ENCODE measurements around the gene KRTAP4-9.
"Not testable (repeated sequence)": the region's sequence is repeated elsewhere in the genome, so short reads cannot be mapped to it uniquely, and the experiment has no call there.

KRTAP4-9 gene

DNA sequence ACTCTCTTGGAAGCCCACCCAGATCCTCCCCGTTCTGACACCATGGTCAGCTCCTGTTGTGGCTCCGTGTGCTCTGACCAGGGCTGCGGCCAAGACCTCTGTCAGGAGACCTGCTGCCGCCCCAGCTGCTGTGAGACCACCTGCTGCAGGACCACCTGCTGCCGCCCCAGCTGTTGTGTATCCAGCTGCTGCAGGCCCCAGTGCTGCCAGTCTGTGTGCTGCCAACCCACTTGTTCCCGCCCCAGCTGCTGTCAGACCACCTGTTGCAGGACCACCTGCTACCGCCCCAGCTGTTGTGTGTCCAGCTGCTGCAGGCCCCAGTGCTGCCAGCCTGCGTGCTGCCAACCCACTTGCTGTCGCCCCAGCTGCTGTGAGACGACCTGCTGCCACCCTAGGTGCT, at the start of gene KRTAP4-9:
Gene KRTAP4-9, plus strand, starts transcription at position 43 of the 400 bp plus-strand sequence. Its CDS starts 0 bp downstream, at position 43.
- not testable (repeated sequence) for DNase-seq (ENCODE audit: low read depth in 2 of 2, low spot score in 1 of 2)

DNA sequence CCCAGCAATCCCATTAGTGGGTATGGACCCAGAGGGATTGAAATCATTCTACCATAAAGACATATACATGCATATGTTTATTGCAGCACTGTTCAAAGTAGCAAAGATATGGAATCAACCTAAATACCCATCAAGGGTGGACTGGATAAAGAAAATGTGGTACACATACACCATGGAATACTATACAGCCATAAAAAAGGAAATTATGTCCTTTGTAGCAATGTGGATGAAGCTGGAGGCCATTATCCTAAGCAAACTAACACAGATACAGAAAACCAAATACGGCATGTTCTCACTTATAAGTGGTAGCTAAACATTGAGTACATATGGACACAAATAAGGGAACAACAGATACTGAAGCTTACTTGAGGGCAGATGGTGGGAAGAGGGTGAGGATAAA, 47.6 kb upstream of the KRTAP4-9 start:
- DNase-seq (ENCODE audit: low read depth in 2 of 2, low spot score in 1 of 2), result no peak

DNA sequence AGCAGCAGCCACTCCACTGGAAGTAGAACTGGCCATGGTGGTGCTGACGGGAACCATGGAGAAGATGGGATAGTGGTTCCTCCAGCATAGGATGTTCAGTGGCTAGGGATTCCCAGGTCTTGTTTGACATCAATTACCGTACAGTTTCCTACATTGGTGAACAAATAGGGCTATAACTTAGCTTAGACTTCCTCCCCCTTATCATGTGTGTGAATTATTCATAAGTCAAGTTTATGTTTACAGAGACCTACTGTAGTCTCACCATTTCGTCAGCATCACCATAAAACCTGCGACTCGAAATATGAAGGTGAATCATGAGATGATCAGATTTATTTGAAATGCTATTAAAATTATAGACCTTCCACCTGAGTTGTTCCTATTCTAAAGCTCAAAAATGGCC, 46.4 kb upstream of the KRTAP4-9 start:
- DNase-seq (ENCODE audit: low read depth in 2 of 2, low spot score in 1 of 2), result no peak

DNA sequence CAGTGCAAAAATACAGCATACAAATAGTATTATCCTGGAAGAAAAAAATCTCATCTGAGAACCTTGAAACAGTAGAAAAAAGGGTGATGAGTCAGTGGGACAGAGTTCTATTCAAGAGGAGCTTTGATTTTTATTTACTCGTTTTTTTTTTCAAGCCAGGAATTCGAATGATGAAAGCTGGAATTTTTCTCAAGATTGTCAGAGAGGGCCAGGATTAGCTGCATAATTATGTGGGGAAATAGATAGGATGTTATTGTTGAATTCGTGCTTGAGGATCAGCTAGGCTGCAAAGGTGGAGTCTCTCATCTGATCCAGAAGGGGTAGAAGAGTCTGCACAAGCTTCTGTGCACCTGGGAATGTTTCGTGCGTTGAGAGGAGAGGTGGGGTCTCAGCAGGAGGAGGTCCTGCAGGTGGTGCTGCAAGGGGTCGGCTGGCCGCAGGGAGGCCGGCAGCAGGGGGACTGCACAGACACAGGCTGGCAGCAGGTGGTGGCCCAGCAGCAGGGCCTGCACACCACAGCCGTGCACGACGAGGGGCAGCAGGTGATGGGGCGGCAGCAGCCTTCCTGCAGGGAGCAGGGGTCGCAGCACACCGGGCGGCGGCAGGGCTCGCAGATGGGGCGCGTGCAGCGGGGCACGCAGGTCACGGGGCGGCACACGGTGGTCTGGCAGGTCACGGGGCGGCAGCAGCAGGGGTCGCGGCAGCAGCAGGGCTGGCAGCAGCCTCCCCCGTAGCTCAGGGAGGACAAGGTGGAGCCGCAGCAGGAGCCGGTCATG, 45.7 kb upstream of the KRTAP4-9 start:
- DNase-seq (ENCODE audit: low read depth in 2 of 2, low spot score in 1 of 2), result not testable (repeated sequence)

DNA sequence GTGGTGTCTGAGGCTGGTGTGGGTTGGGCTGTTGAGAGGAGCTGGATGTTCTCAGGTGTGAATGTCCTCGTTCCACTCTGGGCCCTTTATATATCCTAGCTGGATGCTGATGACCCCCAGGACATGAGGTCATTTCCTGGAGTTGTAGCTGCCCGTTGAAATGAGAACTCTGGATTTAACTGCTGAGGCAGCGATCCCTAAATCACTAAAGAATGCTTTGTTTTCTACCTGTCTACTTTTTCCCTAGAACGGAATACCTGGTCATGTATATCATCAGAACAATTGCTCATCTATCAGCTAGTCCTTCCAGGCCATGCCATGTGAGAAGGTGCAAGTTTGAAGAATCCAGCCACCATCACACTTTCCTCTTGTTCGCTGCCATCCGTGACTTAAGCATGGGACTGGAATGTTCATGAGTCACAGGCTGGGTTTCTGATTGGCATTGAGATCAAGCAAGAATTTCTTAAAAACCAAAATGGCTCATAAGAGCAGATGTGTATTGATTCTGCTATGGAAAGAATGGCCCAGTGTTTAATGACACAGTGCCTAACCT, 45.1 kb upstream of the KRTAP4-9 start, which contains the start of gene KRTAP2-3:
Gene KRTAP2-3, minus strand, starts transcription at position 63 of the 553 bp plus-strand sequence. CDS start 64 bp downstream, outside the sequence.
- no peak for DNase-seq (ENCODE audit: low read depth in 2 of 2, low spot score in 1 of 2)

DNA sequence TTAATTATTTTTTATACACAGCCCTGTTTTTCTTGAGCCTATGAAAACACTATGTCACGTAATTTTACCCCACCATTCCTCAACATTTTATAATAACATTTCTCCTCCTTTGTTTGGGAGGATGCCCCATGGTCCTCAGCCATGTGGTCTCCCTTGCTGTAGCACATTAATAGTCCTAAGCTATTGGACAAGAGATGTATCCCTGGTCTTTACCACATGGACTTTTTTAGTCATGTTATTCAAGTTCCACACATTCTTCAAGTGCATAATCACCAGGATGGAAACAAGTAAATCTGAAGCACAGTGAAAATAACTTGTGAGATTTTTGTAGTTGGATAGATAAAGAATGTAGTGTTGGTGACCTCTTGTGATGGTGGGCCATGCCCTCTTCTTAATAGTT, 43.2 kb upstream of the KRTAP4-9 start:
- DNase-seq (ENCODE audit: low read depth in 2 of 2, low spot score in 1 of 2), result no peak

DNA sequence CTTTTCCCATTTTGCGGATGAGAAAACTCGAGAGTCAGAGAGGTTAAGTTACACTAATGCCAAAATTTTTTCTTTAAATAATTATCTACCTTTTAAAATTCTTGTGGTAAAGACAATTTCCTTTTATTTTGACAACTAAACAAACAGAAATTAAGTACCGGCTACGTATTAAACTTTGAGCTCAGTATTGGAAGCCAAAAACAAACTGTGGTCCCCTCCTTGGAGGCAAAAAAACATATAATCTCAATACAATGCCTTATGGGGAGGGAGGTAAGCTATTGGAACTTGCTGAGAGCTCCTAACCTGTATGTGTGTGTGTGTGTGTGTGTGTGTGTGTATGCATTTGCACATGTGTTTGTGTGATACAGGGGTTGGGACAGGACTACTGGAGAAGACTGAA, 41.7 kb upstream of the KRTAP4-9 start:
- no peak for DNase-seq (ENCODE audit: low read depth in 2 of 2, low spot score in 1 of 2)

DNA sequence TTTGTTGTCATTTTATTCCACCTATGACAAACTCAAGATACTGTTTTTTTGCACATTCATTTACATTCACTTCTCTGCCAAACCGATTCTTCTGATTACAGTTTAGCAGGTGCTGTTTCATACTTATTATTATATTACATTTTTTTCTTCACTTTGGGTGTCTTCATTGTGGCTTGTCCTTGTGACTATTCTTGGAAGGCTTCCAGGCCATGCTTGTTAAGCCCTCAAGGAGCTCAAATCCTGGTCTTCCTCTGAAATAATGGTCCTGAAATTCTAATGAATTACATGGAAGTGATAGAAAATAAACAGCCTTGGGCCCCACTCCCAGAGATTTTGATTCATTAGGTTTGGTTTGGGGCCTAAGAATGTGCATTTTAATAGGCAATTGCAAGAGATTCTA, 40.9 kb upstream of the KRTAP4-9 start:
- DNase-seq (ENCODE audit: low read depth in 2 of 2, low spot score in 1 of 2), result no peak

DNA sequence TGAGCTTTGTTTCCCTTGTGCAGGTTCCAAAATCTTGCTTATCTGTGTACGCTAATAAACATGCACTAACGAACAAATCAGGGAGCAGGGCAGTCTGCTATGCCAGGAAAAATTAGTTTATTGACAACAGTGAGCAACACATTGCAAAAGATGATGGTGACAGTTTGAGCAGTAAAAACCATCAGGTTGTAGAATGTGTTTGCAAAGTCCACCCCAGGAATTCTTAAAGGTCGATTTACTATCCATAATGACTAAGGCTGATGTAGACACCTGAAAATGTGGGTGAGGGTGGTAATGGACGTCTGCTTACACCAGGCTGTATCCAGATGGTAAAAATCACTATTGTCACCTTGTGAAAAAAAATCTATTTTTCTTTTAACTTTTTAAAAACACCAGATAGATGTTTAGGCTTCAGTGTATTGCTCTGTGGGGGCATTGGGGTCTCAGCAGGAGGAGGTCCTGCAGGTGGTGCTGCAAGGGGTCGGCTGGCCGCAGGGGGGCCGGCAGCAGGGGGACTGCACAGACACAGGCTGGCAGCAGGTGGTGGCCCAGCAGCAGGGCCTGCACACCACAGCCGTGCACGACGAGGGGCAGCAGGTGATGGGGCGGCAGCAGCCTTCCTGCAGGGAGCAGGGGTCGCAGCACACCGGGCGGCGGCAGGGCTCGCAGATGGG, 40.0 kb upstream of the KRTAP4-9 start:
- not testable (repeated sequence) for DNase-seq (ENCODE audit: low read depth in 2 of 2, low spot score in 1 of 2)

DNA sequence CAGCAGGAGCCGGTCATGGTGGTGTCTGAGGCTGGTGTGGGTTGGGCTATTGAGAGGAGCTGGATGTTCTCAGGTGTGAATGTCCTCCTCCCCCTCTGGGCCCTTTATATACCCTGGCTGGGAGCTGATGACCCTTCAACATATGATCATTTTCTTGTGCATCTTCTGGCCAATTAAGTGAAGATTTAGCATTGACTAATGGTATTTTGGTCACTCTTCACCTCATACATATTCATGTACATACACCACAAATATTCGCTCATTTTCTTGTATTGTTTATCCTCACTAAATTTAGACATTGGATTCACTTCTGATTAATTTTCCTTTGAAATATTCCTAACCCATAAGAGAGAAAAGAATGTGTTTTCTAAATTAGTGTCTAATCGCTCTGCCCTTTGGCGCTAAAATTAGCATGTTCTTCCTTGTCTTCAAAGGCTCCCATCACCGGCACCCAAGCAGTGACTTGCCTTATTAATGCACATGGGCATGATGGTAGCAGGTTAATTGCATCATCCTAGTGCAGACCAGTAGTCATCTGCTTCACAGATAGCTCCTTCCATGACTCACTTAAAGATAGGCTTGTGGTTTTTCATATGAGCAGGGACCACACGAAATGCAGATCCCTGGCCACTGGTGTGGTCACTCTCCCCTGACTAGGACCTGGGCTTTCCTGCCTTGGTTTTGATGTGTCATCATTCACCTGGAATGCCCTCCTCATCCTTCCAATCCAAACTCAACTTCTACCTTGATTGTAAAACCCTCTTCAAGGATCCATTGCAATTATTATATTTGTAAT, 39.2 kb upstream of the KRTAP4-9 start, which contains the start of gene KRTAP2-4:
Gene KRTAP2-4, minus strand, starts transcription at position 51 of the 796 bp plus-strand sequence. Its CDS starts 34 bp downstream, at position 17.
- no peak for DNase-seq (ENCODE audit: low read depth in 2 of 2, low spot score in 1 of 2)

DNA sequence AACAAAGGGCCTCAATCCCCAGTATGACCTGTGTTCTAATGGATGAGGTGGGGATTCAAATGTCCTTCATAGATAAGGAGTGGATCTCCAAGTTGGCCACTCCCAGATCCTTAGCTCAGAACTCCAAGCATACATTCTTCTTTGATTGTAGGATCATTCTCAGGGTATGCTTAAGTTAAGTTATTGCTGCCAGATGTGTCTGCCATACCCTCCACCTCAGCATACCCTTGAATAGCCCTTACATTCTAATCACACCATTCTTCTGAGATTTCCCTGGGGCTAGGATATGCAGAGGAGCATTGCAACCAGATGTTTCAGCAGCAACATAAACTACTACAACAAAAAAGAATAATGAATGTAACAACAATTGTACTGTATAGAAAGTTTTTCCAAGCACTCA, 37.9 kb upstream of the KRTAP4-9 start:
- DNase-seq (ENCODE audit: low read depth in 2 of 2, low spot score in 1 of 2), result no peak

DNA sequence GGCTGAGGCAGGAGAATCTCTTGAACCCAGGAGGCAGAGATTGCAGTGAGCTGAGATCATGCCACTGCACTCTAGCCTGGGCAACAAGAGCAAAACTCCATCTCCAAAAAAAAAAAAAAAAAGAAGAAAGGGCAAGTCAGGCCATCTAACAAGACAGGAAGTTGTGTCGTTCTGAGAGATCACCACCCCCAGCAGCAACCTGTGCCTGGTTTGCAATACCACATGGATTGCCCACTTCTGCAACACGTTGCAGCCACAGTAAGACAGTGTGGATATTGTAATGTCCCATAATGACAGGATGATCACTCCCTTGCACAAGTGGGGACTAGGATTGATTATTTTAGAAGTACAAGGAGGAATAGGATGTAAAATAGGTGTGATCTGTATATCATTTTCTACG, 36.2 kb upstream of the KRTAP4-9 start:
- DNase-seq (ENCODE audit: low read depth in 2 of 2, low spot score in 1 of 2), result no peak

DNA sequence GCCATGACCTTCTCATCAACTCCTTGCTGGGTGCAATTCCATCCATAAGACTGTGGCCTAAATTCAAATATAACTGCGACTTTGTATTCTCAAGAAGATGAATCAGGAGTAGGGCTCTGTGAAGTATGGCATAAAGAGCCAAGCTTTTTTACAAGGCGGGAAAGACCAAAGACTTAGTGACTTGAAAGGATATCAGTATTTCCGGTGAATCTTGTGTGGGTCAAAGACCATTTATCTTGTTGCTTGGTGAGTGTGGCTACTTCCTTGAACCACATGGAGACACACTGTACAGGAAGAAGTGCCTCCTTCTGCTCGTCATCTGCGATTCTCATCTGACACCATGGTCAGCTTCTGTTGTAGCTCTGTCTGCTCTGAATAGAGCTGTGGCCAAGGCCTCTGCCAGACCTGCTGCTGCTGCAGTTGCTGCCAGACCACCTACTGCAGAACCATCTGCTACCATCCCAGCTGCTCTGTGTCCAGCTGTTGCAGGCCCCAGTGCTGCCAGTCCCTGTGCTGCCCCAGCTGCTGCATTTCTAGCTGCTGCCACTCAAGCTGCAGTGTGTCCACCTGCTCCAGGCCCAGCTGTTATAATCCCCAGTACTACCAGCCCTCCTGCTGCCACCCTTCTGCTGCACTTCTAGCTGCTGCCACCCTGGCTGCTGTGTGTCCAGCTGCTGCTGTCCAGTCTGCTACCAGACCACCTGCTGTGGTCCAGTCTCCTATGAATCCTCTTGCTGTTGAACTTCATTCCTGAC, 33.4 kb upstream of the KRTAP4-9 start:
- no peak for DNase-seq (ENCODE audit: low read depth in 2 of 2, low spot score in 1 of 2)

DNA sequence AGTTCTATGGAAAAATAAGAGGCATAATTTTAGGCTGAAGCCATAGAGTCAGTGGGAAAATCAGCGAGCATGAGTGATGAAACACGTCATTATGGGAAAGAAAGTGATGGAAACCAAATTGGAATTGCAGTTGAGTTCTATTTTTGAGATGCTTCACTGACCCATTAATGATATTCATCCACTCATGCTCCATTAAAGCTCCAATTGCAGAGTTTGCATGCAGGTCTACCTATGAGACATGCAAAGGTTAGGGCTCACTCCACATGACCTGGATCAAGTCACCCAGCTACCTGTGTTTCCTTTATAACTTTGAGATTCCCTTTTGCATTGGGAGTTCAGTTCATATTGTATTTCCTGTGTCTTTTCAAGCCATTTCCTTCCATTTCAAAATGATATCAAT, 31.5 kb upstream of the KRTAP4-9 start:
- DNase-seq (ENCODE audit: low read depth in 2 of 2, low spot score in 1 of 2), result no peak

DNA sequence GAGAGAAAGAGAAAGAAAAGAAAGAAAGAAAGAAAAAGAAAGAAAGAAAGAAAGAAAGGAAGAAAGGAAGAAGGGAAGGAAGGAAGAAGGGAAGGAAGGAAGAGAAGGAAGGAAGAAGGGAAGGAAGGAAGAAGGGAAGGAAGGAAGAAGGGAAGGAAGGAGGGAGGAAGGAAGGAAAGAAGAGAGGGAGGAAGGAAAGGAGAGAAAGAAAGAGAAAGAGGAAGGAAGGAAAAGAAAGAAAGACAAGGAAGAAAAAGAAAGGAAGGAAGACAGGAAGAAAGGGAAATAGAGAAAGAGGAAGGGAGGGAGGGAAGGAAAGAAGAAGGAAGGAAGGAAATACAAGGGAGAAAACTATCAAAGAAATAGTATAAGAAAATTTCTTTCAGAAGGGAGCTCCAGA, 28.4 kb upstream of the KRTAP4-9 start:
- DNase-seq (ENCODE audit: low read depth in 2 of 2, low spot score in 1 of 2), result no peak

DNA sequence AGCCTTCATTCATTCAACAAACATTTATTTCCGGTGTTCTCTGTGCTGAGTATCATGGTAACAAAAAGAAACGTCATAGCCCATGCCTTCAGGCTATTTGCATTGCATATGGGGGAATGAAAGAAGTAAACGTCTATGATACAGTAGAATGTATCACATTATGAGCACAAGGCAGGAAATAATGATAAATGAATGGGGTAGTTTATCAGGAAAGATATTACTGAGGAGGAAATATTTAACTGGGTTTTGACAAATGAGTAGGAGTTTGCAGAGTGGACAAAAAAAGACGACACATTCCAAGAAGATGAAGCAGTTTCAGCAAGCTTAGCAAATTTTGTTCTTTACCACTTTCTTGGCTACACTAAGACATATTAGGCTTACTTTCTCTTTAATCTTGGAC, 22.6 kb upstream of the KRTAP4-9 start:
- DNase-seq (ENCODE audit: low read depth in 2 of 2, low spot score in 1 of 2), result no peak

DNA sequence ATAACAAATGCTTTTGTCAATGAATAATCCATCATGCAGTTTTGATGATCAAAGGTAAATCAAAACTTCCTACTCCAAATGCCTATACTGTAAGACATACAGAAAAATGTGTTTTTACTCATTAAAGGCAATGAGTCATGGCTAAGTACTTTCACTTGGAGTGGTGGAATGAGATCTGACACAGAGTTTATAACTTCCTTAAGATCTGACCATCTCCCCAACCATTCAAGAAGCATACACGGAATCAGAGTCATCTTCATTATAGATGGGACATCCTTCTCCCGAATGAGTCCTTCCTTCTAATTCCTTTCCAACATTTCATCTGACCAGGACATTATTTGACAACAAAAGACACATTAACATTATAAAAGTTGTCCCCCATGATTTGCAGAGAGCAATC, 21.8 kb upstream of the KRTAP4-9 start:
- not testable (repeated sequence) for DNase-seq (ENCODE audit: low read depth in 2 of 2, low spot score in 1 of 2)

DNA sequence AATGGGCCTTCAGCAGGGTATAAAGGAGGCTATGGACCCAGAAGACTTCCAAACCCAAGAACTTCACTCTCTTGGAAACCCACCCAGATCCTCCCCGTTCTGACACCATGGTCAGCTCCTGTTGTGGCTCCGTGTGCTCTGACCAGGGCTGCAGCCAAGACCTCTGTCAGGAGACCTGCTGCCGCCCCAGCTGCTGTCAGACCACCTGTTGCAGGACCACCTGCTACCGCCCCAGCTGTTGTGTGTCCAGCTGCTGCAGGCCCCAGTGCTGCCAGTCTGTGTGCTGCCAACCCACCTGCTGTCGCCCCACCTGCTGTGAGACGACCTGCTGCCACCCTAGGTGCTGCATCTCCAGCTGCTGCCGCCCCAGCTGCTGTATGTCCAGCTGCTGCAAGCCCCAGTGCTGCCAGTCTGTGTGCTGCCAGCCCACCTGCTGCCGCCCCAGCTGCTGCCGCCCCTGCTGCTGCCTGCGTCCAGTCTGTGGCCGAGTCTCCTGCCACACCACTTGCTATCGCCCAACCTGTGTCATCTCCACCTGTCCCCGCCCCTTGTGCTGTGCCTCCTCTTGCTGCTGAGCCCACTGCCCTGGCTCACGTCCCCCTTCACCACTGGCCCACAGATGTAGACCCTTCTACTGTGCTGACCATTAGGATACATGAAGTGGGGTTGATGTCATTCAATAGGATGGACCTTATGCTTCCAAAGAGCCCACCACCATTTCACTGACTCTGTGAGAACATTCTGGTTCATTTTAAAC, 20.9 kb upstream of the KRTAP4-9 start, which contains the start of gene KRTAP4-7:
Gene KRTAP4-7, plus strand, starts transcription at position 51 of the 757 bp plus-strand sequence. Its CDS starts 57 bp downstream, at position 108.
- not testable (repeated sequence) for DNase-seq (ENCODE audit: low read depth in 2 of 2, low spot score in 1 of 2)

DNA sequence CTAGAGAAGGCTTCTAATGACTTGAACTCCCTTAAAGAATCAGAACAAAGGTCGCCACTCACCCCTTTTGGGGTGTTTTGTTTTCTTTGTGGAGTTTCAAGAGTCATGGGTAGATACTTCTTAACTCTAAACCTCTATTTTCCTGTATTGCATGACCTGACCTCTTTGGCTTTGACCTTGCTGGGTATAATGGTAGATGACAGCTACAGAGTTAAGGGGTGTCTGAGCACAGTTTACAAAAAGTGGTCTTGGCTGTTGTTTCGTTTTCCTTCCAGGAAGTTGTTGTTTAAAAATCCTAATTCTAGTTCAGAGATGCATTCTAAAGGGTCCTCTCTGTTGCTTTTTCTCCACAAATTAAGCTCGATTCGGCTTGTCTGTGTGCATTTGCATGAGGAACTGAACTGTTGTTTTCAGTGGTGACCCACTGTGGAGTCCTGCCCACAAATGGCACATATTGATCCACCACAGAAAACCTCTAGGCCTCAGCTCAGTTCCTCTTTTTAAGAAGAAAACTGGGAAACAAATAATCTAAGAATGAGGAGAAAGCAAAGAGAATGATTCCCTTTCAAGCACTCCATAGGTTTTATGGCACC, 16.3 kb upstream of the KRTAP4-9 start:
- DNase-seq (ENCODE audit: low read depth in 2 of 2, low spot score in 1 of 2), result not testable (repeated sequence)
